Measurements from ENCODE around the gene ADAM12.

ADAM12 gene

GRCh38 chr10:126212738-126213137 is 175.5 kb downstream of the ADAM12 start:
- DNase-seq = no peak

GRCh38 chr10:126210051-126210651 is 178.1 kb downstream of the ADAM12 start:
- DNase-seq = no peak

GRCh38 chr10:126209451-126209850 is 178.8 kb downstream of the ADAM12 start:
- no peak for DNase-seq

- DNase-seq = no peak
Observed at GRCh38 chr10:126208726-126209302, 179.5 kb downstream of the ADAM12 start.

- no peak for DNase-seq
Observed at GRCh38 chr10:126207851-126208250, 180.4 kb downstream of the ADAM12 start.

GRCh38 chr10:126207313-126207771 is 180.9 kb downstream of the ADAM12 start:
- DNase-seq = no peak

- no peak for DNase-seq
Observed at GRCh38 chr10:126205486-126206205, 182.6 kb downstream of the ADAM12 start.

GRCh38 chr10:126204320-126204719 is 184.0 kb downstream of the ADAM12 start:
- no peak for DNase-seq

- no peak for DNase-seq
Observed at GRCh38 chr10:126203746-126204145, 184.5 kb downstream of the ADAM12 start.

- no peak for DNase-seq
Observed at GRCh38 chr10:126201603-126202002, 186.7 kb downstream of the ADAM12 start.

- no peak for DNase-seq
Observed at GRCh38 chr10:126199221-126199998, 188.9 kb downstream of the ADAM12 start.

GRCh38 chr10:126198681-126199080 is 189.6 kb downstream of the ADAM12 start:
- no peak for DNase-seq

- DNase-seq = no peak
Observed at GRCh38 chr10:126197036-126197543, 191.2 kb downstream of the ADAM12 start.

- no peak for DNase-seq
Observed at GRCh38 chr10:126196281-126196680, 192.0 kb downstream of the ADAM12 start.

- DNase-seq = no peak
Observed at GRCh38 chr10:126191192-126191591, 197.1 kb downstream of the ADAM12 start.

- no peak for DNase-seq
Observed at GRCh38 chr10:126188679-126189200, 199.5 kb downstream of the ADAM12 start.

GRCh38 chr10:126187399-126187798 is 200.9 kb downstream of the ADAM12 start:
- no peak for DNase-seq

GRCh38 chr10:126186766-126187165 is 201.5 kb downstream of the ADAM12 start:
- DNase-seq = no peak

- no peak for DNase-seq
Observed at GRCh38 chr10:126185676-126186447, 202.4 kb downstream of the ADAM12 start.

- DNase-seq = no peak
Observed at GRCh38 chr10:126181626-126182025, 206.7 kb downstream of the ADAM12 start.

GRCh38 chr10:126179637-126180036 is 208.6 kb downstream of the ADAM12 start:
- DNase-seq = no peak
